Activated CD8-positive, alpha-beta memory T cell treated with anti-CD3 and anti-CD28 coated beads, Interleukin-2, amount 50 U/mL, for 24 hours (primary cell): ENCODE data around the gene SLC25A2.

Experiments used
- DNase-seq: peaks from one replicate; pipeline ENCODE4 v3.0.0-alpha.2; 2020; ENCODE audit errors: extremely low read depth

Gene SLC25A2

GRCh38 chr5:141313711-141314110, 9.9 kb upstream of the SLC25A2 start:
- DNase-seq = no peak

- no peak for DNase-seq
Measured at GRCh38 chr5:141306630-141307029, 2.8 kb upstream of the SLC25A2 start.

GRCh38 chr5:141298376-141298775, 5.5 kb downstream of the SLC25A2 start:
- DNase-seq = no peak

- DNase-seq = no peak
Measured at GRCh38 chr5:141272906-141273305, 30.9 kb downstream of the SLC25A2 start.

- DNase-seq = no peak
Measured at GRCh38 chr5:141269195-141269594, 34.7 kb downstream of the SLC25A2 start.

GRCh38 chr5:141261238-141261546, 42.7 kb downstream of the SLC25A2 start:
- DNase-seq = no peak

- no peak for DNase-seq
Measured at GRCh38 chr5:141260458-141261237, 43.2 kb downstream of the SLC25A2 start.

GRCh38 chr5:141258948-141259347, 44.9 kb downstream of the SLC25A2 start:
- DNase-seq = no peak

GRCh38 chr5:141258464-141258863, 45.4 kb downstream of the SLC25A2 start:
- DNase-seq = no peak
